GM18499 (cell line): ENCODE results near the gene OGFR.

Experiments used
- ATAC-seq: cut with Tn5 transposase; IDR thresholded peaks from one replicate; pipeline ENCODE4 v1.9.1; 2021; ENCODE audit warnings: moderate number of reproducible peaks; ENCODE audit not compliant: insufficient read depth, unreplicated experiment

Gene OGFR

DNA sequence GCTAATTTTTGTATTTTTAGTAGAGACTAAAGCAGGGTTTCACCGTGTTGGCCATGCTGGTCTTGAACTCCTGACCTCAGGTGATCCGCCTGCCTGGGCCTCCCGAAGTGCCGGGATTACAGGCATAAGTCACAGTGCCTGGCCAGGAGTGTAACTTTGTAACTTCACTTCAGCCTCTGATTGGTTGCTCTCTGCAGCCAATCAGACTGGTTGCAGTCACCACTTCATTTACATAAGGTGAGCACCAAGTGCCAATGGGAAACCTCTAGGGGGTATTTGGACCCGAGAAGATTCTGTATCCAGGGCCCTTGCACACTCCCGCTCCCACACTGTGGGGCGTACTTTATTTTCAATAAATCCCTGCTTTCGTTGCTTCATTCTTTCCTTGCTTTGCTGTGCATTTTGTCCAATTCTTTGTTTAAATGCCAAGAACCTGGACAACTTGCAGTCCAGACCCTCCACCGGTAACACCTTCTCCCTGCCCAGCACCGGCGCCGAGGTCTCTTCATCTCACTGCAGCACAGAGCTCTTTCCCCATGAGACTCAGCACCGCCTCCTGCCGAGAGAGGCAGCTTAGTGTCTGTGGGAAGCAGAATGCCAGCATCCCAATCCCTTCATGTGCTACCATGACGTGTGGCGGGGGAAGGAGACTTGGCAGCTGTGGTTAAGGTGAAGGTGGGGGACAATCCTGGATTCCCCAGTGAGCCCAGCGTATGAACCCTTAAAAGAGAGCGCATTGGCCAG lies 22.3 kb upstream of the OGFR start:
- ATAC-seq: no peak

DNA sequence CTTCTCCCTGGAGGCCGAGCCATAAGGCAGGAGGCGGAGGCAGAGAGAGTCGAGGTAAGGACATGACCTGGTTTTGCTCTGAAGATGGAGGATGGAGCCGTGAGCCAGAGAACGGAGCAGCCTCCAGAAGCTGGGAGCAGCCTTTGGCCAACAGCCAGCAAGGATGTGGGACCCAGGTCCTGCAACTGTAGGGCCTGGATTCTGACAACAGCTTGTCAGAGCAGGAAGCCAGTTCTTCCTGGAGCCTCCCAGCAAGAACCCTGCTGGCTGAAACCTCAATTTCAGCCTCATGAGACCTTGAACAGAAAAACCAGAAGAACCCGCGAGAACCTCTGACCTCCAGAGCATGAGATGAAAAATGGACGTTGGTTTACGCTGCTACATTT lies 21.7 kb upstream of the OGFR start:
- no peak for ATAC-seq

DNA sequence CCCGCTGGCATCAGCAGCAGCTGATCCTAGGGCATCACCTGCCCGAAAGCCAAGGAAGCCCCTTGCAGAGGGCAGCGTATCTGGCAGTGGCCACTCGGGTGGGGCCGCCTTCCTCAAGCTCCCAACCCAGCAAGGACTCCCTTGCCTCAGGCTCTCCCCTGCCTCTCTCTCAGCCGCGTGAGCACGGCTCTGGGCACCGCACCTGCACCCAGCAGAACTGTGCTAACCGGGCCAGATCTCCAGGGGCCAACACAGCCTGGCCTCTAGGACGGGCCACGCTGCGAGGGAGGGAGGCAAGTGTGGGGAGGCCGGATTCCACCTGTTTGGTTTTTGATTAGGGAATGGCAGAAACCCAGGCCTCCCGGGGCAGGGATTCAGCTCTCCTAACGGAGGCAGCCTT lies 20.1 kb upstream of the OGFR start:
- no peak for ATAC-seq

DNA sequence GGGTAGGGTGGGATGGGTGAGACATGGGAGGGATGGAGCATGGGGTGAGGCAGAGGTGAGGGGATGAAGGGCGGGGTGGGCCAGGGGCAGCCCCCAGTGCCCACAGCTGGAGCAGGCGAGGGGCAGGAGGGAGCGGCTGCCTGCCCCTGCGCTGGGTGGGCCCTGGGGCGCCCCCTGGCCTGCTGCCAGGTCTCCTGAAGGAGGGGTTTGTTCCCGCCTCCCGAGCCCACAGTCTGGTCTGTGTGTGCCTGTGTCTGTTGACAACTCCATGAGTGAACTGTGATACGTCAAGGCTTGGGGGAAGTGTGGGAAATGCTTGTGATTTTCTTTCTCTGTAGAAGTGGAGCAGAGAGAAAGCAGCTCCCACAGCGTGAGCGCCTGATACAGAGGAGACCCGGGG lies 19.2 kb upstream of the OGFR start:
- ATAC-seq: no peak

DNA sequence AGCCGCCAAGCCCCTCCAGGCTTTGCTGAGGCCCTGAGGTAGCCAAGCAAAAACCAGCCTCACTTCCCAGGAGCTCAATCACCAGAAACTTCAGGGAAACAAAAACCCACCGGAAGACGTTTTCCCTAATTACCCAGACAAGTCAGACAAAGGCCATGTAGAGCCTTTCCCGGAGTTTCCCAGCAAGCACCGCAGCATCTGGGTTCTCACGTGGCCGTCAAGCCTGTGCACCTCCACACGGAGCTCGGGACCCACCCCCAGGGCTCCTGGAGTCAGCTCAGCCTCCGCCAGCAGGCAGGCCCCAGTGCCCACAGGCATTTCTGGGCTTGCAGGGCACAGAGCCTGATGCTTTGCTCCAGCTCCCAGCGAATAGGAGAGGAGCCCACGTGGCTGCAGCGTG lies 18.5 kb upstream of the OGFR start:
- ATAC-seq: no peak

DNA sequence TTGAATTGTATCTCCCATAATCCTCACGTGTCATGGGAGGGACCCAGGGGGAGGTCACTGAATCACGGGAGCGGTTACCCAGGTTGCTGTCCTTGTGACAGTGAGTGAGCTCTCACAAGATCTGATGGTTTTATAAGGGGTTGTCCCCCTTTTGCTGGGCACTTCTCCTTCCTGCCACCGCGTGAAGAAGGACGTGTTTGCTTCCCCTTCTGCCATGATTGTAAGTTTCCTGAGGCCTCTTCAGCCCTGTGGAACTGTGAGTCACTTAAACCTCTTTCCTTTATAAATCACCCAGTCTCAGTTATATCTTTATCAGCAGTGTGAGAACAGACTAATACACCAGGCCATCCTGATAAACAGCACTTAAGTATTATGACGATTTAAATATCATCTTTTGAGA lies 17.3 kb upstream of the OGFR start:
- no peak for ATAC-seq

DNA sequence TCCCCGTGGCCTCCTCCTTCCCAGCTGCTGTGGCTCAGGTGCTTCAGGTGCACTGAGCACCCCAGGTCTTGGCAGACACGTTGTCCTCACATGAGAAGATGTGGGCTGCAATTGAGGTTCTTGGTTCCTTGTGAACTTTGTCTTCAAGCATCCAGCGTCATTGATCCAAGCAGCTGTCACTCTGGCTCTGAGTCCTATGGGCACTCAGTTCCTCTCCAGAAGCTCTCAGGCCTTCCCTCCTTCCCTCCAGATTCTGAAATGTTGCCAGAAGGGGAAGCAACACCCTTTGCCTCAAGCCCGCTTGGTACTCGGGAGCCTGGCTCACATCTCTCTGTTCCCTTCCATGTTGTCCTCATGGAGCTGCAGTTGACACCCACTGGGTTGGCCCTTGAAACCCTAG lies 16.8 kb upstream of the OGFR start:
- ATAC-seq: no peak

DNA sequence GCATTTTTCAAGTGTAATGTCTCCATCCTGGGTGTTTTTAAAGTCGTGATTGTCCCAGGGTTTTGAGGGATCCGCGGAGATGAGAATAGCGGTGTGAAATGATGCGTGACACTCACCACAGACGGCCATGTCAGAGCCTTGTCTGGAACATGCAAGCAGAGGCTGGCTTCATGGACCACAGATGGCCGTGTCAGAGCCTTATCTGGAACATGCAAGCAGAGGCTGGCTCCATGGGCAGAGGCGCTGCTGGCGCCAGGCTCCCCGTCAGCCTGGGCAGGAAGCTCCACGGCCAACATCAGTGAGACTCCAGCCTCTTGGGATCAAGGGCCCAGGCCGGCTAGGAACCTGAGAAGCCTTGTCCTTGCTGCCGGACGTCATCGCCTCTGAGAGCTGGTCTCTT lies 16.0 kb upstream of the OGFR start:
- no peak for ATAC-seq

DNA sequence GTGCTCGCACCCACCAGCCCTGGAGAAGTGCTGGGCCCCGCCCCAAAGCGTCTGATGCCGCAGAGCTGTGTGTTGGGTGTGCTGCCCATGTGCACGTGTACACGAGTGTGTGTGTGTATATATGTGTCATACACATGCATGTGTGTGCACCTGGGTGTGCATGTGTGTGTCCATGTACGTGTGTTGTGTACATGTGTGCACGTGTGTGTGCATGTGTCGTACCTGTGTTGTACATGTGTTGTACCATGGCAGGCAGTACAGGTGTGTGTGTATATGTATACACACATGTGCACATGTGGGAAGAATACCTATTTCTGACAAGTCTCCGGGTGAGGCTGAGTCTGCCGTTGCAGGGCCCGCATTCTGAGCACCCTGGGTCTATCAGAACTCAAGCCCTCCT lies 14.6 kb upstream of the OGFR start:
- no peak for ATAC-seq

DNA sequence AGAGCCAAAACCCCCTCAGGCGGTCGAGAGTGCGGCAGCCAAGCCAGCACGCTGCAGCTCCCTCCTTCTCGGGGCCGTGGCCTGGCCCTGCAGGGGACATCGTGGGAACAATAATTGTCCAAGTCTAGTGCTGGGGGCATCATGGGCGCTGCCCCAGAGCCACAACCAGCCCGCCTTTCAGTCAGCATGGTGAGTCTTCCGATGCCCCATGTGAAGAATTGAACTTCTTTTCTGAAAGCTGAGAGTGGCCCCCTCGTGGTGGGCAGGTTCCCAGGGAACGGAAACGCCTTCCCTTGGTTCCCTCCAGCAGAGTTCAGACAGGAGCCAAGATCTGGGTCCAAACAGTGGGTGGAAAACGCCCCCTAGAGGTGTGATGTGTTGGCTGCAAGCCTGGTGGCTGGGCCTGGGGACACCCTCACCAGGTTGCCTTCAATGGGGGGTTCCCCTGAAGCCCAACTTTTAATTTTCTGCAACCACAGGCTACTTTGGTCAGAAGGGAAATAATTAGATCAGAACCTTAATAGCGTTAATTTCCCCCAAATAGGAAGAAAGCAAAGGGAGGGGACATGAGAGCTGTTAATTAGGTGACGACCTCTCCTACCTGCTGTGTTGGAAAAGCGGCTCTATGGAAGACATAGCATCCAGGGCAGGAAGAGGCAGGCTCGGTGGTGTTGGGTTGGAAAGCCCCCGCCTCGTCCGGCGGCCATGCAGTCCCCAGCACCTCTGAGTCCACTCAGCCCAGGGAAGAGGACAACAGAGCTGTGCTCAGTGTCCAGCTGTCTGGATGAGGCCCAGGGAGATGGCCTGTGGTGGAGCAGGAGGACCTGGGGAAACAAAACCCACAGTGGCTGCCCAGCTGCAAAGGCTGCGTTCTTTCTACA lies 13.1 kb upstream of the OGFR start:
- no peak for ATAC-seq

DNA sequence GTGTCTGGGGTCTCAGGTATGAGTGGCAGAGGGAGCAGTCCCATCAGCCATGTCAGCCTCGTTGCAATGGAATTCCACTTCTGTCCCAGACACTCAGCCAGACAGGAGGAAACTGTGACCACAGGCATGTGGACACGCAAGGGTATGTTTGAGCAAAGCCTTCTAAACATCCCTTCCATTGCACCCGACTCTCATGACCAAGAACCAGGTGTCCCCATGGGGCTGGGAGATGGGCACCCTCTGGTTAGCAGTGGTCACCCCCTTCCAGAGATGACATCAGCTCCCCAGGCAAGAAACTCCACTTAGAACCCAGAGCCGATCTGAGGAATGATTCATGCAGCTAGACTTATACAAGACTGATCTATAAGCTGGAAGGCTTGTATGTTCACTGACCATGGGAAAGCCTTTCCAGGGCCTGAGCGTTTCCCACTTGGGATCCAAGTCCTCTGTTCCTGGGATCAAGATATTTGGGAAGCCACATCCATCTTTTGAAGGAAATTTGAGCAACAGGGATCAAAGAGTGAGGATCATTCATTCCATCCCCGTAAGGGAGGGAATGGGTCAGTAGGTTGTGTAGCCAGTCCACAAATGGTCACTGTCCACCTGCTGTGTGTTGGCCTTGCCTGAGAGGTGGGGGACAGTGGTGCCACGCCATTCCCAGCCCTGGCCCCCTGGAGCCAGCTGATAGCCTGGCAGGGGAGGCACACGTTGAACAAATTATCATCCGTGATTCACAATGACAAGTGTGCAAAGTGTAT lies 12.3 kb upstream of the OGFR start:
- ATAC-seq: no peak

DNA sequence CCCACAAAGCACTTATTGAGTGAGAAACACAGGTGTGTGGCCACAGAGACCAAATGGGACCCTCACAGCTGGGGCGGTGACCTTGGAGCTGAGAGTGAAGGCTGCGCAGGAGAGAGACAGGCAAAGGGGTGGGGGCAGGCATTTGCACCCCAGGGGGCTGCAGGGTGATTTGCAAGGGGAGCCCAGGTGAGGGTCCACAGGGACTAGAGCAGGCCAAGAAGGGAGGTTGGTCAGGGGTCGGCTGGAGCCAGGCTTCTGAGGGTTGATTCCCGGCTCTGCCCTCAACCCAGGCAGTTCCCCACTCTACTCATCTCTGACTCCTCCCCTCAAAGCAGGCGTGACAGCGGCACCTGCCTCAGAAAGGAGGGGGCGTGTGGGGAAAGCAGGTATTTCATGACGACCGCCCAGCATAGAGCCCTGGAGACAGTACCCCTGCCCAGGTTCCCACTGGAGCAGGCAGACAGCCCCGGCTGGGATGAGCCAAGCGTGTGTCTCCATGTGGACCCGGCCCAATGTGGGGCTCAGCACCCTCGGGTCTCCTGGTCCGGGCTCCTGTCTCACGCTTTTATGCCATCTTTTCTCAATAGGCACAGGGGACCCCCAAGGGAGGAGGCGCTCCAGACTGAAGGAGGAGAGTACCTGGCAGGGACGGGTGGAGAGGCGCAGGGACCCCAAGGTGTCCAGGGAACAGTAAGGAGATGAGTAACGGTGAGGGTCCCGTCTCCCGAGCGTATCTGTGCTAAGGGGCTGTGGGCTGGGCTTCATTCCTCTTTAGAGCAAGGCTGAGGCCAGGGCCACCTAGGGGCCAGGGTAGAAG lies 11.5 kb upstream of the OGFR start:
- ATAC-seq: no peak

DNA sequence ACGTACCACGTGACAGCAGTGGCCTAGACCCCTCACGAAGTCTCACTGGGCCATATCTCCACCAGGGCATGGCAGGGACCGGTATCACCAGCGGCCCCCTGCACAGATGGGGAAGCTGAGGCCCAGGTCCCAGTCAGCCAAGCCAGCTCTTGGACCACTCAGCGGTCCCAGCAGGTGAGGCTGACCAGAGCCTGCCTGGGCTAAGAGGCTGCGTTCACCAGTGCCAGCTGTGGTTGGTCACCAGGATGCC lies 11.0 kb upstream of the OGFR start:
- ATAC-seq: no peak

DNA sequence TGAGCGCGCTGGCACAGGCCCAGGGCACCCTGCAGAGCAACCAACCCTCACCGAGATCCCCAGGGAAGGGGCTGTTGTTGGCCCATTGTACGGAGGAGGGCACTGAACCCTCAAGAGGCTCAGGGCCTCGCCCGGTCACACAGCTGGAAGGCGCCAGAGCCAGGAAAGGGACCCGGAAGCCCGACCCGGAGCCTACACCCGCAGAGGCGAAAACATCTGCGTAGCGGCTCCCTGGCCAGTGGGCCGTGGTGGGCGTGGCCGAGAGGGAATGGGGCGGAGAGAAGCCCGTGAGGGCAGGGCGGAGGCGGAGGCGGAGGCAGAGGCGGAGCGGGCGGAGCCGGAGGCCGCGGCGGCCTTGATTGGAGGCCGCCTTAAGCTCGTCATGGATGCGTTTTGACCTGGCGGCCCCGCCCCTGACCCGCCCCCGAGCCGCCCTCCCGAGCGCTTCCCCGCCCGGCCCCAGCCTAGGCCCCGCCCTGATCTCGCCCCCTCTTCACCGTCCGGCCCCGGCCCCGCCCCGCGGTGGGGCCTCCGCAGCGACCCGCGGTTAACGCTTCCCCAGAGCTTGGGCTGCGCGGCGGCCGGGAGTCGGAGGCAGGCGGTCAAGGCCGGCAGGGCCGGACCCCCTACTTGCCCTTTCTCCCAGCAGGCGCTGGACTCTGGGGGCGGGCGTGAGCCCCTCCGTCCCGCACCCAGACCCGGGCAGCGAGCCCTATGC lies 10.5 kb upstream of the OGFR start:
- ATAC-seq: no peak

DNA sequence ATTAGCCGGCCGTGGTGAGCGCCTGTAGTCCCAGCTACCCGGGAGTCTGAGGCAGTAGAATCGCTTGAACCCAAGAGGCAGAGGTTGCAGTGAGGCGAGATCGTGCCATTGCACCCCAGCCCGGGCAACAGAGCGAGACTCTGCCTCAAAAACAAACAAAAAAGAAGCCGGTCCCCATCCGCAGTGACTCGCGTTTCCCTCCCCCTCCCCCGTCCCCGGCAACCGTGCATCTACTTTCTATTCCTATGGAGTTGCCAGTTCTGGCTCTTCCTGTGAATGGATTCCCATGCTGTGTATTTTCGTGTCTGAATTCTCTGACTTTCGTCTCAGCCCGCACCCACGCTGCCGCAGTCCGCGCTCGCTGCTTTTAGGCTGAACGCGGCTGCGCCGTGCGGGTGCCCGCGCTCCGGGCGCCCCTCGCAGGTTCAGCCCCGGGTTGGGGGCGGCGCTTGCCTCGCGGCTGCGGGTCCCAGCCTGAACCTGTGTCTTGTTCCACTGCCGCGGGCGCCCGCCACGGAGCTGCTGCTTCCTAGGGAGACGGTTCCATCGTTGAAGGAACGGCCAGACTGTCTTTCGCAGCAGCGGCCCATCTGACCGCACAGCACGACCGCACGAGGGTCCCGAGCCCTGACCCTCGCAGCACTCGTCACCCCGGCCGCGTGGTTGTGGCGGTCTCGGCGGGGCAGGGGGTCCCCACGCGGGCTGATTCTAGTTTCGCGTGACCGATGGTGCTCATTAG lies 9.4 kb upstream of the OGFR start:
- ATAC-seq: no peak

DNA sequence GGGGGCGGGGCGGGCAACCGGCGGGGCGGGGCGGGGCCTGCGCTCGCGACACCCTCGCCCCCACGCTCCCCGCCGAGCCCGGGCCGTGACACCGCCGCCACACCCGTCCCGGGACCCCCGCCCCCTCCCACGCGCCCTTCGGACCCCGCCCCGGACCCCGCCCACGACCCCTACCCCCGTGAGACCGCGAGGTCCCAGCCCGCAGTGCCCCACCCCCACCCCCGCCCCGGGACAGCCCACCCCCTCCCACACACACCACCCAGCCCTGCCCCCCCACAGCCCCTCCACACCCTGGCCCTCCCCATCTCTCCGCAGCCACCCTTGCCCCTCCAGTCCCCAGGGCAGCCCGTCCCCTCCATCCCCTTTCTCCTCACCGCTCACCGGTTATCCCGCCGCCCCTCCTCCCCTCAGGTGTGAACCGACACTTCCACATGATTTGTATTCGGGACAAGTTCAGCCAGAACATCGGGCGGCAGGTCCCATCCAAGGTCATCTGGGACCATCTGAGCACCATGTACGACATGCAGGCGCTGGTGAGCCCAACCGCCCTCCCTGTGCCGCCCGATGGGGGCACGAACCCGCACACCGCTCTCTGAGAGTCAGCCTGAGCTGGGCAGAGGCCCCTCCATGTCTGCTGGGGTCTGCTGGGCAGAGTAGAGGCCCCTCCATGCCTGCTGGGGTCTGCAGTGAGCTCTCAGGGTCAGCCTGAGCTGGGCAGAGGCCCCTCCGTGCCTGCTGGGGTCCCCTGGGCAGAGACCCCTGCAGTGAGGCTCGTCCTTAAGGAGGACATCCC lies 7.7 kb upstream of the OGFR start:
- ATAC-seq: no peak

DNA sequence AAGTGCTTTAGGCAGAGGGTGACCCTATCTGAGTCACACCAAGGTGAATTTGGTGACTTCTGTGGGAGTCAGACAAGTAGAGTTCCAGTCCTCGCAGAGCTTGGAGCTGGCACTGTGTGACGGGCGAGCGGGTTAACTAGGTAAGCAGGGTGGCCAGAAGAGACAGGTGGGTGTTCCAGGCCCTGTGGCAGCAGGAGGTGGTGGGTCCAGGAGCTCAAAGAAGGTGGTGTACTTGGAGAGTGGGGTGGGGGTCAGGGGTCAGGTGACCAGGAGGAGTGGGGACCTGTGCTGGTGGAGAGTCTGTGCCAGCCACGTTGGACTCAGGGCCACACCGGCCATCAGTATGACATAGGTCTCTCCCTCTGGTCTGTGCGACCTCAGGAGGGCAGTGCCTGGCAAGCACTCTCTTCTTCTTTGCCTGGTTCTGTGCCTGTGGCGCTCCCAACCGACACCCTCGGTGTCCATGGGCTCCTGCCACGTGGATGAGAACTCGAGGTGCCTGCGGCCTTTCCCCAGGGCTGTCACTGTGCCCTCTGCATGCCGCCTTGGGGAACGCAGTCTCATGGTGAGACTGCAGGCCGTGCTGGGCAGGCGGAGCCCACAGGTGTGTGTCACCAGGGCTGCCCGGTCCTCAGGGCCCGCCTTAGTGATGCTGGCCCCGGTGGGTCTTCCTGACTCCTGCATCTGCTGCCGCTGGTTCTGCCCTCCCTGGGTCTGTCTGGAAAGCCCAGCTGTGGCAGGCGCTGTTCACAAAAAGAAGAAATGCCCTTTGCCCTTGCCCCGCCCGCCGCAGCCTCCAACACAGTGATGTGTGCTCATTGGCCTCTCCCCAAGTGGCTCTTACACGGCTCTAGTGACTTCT lies 6.7 kb upstream of the OGFR start:
- no peak for ATAC-seq

DNA sequence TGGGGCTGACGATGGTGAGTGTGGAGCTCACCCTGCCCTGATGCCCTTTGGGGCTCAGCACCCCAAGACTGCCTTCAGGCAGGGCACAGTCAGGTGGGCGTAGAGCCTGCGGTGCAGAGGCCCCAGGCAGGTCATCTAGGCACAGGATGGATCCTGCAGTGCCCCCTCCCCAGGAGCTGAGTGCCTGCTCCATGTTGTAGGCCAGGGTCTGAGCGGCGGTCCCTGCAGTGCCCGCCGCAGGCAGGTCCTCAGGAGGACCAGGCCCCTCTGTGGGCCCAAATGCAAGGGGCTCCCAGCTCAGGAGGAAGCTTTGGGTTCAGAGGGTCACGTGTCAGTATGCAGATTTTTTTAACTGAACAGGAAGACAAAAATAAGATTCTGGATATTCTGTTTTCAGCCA lies 5.6 kb upstream of the OGFR start:
- no peak for ATAC-seq
